GM12891 (cell line): ENCODE measurements around the gene RNF141.

ENCODE experiments used
- DNase-seq: peaks from one replicate; pipeline ENCODE4 v3.0.0; 2011; ENCODE audit warnings: low spot score; ENCODE audit not compliant: insufficient read length
- FAIRE-seq: peaks from 2 replicates; lab custom pipeline; 2011; peaks lifted over from hg19 to GRCh38; lab: Jason Lieb, UNC
- PAX5 ChIP-seq: IDR thresholded peaks from 2 replicates; pipeline ENCODE4 v1.6.1; 2011; ENCODE audit warnings: low read length, moderate library complexity, mild to moderate bottlenecking; ENCODE audit not compliant: insufficient read depth, severe bottlenecking
- POLR2A ChIP-seq: IDR thresholded peaks from 2 replicates; pipeline ENCODE4 v1.6.1; 2011; ENCODE audit warnings: low read depth, low read length, control low read depth
- POLR2AphosphoS5 ChIP-seq: IDR thresholded peaks from 2 replicates; pipeline ENCODE4 v1.6.1; 2011; ENCODE audit warnings: low read depth, low read length, control low read depth
- POU2F2 ChIP-seq: IDR thresholded peaks from 2 replicates; pipeline ENCODE4 v1.6.1; 2011; ENCODE audit warnings: low read depth, mild to moderate bottlenecking, control low read depth, low read length, moderate library complexity
- SPI1 ChIP-seq: IDR thresholded peaks from 2 replicates; pipeline ENCODE4 v1.6.1; 2011; ENCODE audit warnings: low read depth, low read length, control low read depth
- TAF1 ChIP-seq: IDR thresholded peaks from 2 replicates; pipeline ENCODE4 v1.6.1; 2011; ENCODE audit warnings: low read depth, low read length, control low read depth

Gene RNF141

GRCh38 chr11:10576035-10576398, 35.0 kb upstream of the RNF141 start:
- no peak for DNase-seq
- no peak for TF ChIP-seq PAX5
- TF ChIP-seq POLR2AphosphoS5 = no peak
- no peak for TF ChIP-seq TAF1
- no peak for FAIRE-seq

- no peak for DNase-seq
- no peak for TF ChIP-seq PAX5
- TF ChIP-seq TAF1 = no peak
- no peak for TF ChIP-seq POLR2A
- no peak for TF ChIP-seq SPI1
- no peak for TF ChIP-seq POLR2AphosphoS5
- TF ChIP-seq POU2F2 = no peak
- no peak for FAIRE-seq
These were observed 34.5 kb upstream of the RNF141 start for GRCh38 chr11:10575346-10576034.

GRCh38 chr11:10573556-10573955, 32.6 kb upstream of the RNF141 start:
- FAIRE-seq (no peak), DNase-seq (no peak)
- TF ChIP-seq PAX5 (no peak), SPI1 (no peak), POU2F2 (no peak), POLR2A (no peak), TAF1 (no peak), POLR2AphosphoS5 (no peak)

- no peak for FAIRE-seq
- no peak for DNase-seq
- TF ChIP-seq SPI1 (no peak), POU2F2 (no peak), POLR2AphosphoS5 (no peak), PAX5 (no peak), TAF1 (no peak), POLR2A (no peak)
These were observed 32.0 kb upstream of the RNF141 start for GRCh38 chr11:10573028-10573427.

- no peak for TF ChIP-seq SPI1
- TF ChIP-seq POLR2AphosphoS5 = no peak
- no peak for TF ChIP-seq POLR2A
- no peak for TF ChIP-seq POU2F2
- no peak for TF ChIP-seq TAF1
- no peak for TF ChIP-seq PAX5
- DNase-seq (no peak), FAIRE-seq (no peak)
These were observed 31.5 kb upstream of the RNF141 start for GRCh38 chr11:10572533-10572932.

- DNase-seq (no peak), FAIRE-seq (no peak)
- no peak for TF ChIP-seq TAF1
These were observed 27.5 kb upstream of the RNF141 start, which contains the start of gene LYVE1 for GRCh38 chr11:10568486-10568941. Gene LYVE1, minus strand, starts transcription at chr11:10568665. Its CDS starts 133 bp downstream, at chr11:10568532.

- FAIRE-seq = no peak
- TF ChIP-seq SPI1 = no peak
- TF ChIP-seq POLR2AphosphoS5 = no peak
- no peak for TF ChIP-seq TAF1
- TF ChIP-seq POLR2A = no peak
- TF ChIP-seq POU2F2 = no peak
- TF ChIP-seq PAX5 = no peak
- no peak for DNase-seq
These were observed 26.5 kb upstream of the RNF141 start for GRCh38 chr11:10567446-10567845.

GRCh38 chr11:10566257-10566957, 25.4 kb upstream of the RNF141 start:
- TF ChIP-seq SPI1 (no peak), TAF1 (no peak), POLR2AphosphoS5 (no peak), POLR2A (no peak), POU2F2 (no peak), PAX5 (no peak)
- FAIRE-seq = no peak
- no peak for DNase-seq

- FAIRE-seq (no peak), DNase-seq (no peak)
- TF ChIP-seq SPI1 (0 out of 2 replicates have a peak, but pooled peaks have one; percentile 36), POLR2A (no peak), POLR2AphosphoS5 (no peak), TAF1 (no peak)
These were observed 24.5 kb upstream of the RNF141 start for GRCh38 chr11:10565493-10565892.

GRCh38 chr11:10564696-10565318, 23.8 kb upstream of the RNF141 start:
- TF ChIP-seq SPI1 (no peak), TAF1 (no peak), POU2F2 (no peak), POLR2A (no peak), PAX5 (no peak), POLR2AphosphoS5 (no peak)
- no peak for DNase-seq
- no peak for FAIRE-seq
